GM21576 (cell line): ENCODE measurements around the gene MAPK10.
"Not testable (repeated sequence)": the region's sequence is repeated elsewhere in the genome, so short reads cannot be mapped to it uniquely, and the experiment has no call there.

Experiments used
- ATAC-seq: cut with Tn5 transposase; IDR thresholded peaks from one replicate; pipeline ENCODE4 v1.9.1; 2021; ENCODE audit warnings: mild to moderate bottlenecking, moderate library complexity; ENCODE audit not compliant: unreplicated experiment

The MAPK10 gene

DNA sequence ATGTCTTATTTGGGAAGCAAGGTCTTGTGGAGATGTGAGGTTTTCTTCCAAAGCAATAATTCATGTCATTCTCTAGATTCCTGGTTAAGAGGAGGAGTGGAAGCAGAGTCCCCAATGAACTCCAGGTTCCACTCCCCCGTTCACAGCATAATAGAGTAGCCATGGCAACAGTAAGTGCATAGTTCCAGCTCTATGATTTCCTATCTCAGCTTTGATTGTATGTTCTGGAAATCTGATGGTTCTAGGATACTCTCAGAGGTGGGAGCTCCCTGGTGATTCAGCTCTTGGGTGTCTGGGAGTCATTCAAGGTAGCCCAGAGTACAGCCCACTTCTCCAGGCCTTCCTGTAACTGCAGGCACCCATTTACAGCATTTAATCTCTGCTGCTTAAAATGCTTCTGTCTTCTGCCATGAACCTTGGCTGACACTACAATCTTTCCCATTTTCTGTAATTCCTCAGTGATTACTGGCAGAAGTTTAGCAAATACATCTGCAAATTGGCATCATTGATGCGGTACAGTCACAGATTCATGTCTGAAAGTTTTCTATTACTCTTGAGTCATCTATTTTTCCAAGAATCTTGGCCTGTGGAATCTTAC lies 242.0 kb downstream of the MAPK10 start:
- no peak for ATAC-seq

GRCh38 chr4:86114563-86114962 lies 245.3 kb downstream of the MAPK10 start:
- ATAC-seq: no peak

- no peak for ATAC-seq
Observed at GRCh38 chr4:86108834-86109233, 251.0 kb downstream of the MAPK10 start.

- no peak for ATAC-seq
Observed at GRCh38 chr4:86108137-86108536, 251.7 kb downstream of the MAPK10 start.

- ATAC-seq: no peak
Observed at GRCh38 chr4:86107112-86107511, 252.7 kb downstream of the MAPK10 start.

- ATAC-seq: no peak
Observed at GRCh38 chr4:86106475-86106874, 253.4 kb downstream of the MAPK10 start.

GRCh38 chr4:86101841-86102240 lies 258.0 kb downstream of the MAPK10 start:
- ATAC-seq: no peak

DNA sequence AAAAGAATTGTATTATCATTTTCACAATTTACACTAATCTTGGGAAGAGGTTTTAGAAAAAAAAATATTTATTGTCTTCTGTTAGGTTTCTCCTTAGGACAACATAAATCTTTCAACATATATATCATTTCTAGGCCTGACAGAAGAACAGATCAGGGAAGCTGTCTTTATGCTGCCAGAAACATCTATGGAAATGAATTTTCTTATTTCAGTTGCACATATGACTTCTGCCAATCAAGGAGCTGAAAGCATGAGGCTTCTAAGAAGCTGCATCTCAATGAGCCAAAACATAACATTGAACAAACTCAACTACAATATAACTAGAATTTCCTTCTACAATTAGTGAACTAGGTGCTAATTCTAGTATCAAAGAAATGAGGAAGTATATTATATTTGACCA lies 258.4 kb downstream of the MAPK10 start:
- ATAC-seq: no peak

- ATAC-seq: no peak
Observed at GRCh38 chr4:86100539-86101215, 259.2 kb downstream of the MAPK10 start.

GRCh38 chr4:86099348-86099747 lies 260.5 kb downstream of the MAPK10 start:
- ATAC-seq: no peak

DNA sequence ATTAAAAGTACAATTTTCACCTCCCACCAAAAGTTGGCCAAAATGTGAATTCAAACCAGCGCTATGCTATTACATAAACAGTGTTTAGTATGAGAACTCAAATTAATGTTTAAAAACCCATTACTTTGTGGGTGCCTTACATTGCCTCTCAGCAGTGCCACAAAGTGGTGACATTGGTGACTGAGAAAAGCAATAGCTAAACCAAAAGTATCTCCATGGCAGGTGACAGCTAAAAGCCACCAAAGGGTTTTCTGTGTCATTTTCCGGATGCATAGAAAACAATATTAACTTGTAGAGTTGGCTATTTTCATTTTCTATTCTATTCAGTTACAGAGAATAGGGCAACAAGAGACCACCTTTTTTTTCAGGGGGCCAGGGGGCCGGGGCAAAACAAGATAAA lies 261.2 kb downstream of the MAPK10 start:
- no peak for ATAC-seq

DNA sequence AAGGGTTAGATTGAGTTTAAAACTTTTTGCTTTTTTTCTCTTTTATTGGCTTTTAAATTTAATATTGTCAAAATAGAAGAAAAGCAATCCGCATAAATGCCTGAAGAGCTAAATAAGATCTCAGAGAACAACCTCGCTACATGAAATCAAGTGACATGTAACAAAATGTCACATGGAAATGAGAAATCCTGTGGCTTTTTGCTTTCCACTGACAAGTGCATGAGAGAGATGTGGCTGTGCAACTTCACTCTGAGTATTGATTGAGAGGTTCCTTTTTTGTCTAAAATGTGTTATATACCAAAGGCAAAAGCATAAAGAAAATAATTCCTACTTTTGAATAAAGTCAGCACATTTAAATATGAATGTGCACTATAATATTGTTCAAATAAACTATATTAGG lies 263.5 kb downstream of the MAPK10 start:
- ATAC-seq: no peak

GRCh38 chr4:86092684-86093083 lies 267.2 kb downstream of the MAPK10 start:
- no peak for ATAC-seq

DNA sequence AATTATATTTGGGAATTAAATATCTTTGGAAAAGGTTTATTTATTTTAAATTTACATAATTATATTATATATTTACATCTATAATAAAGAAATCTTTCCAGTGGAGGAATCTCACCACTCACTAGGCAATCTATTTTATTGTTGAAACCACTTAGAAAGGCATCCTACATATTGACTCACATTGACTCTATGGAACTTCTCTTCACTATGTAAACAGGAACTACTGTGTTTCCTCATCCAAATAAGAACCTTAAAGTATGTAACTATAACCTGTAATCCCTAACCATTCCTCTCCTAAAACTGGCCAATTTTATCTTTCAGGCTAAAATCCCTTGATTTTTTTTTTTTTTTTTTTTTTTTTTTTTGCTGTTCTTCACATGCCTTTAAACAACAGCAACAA lies 268.7 kb downstream of the MAPK10 start:
- no peak for ATAC-seq

GRCh38 chr4:86089781-86090323 lies 270.0 kb downstream of the MAPK10 start:
- no peak for ATAC-seq

DNA sequence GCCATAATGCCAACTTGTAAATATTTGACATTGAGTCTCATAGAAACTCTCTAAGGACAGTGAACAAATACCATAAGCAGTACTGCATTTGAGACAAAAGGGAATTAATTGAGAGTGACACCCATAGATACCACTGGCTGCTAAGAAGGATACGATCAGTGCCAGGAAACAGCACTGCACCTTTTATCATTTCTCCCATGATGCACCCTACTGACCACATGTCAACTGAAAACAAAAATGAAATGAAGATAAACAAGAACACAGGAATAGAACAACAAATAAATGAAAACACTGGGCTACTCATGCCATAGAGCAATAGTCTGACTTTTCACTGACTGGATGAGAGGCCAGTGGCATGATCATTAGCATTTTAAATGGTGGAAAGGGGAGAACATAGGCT lies 270.8 kb downstream of the MAPK10 start:
- ATAC-seq: no peak

GRCh38 chr4:86075796-86076195 lies 284.1 kb downstream of the MAPK10 start:
- not testable (repeated sequence) for ATAC-seq

- no peak for ATAC-seq
Observed at GRCh38 chr4:86060341-86060740, 299.5 kb downstream of the MAPK10 start.

DNA sequence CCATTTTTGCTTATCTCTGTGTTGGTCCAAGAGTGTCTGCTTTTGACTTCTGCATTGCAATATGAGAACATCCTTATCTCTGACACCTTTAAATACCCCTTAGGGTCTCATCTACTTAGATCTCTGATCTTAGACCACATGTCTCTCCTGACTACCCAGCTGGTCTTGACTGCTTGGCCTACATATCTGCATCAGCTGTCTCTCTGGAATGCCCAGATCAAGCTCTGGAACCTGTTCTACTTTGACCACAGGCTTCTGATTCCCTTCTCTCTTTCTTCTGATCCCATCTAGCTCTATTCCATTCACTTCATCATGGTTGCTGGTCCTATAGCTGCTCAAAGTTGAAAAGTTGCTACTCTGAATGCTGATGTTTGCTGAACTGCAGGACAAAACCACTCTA lies 301.2 kb downstream of the MAPK10 start:
- no peak for ATAC-seq

DNA sequence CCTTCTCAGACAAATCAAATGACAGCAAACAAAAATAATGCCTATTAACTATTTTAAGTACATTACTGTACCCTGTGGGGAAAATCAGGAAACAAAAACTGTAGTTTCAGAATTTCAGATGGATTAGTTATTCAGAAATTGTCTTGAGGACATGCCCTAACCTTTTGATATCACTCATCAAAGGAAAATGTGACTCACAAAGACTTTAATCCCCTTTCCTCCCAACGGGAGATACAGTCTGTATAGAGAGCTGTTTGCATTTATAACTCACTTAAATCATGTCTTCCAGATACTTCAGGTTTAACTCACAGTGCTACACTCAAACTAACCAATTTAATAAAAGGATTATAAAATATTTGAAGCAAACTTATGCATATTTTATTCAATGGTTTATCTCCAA lies 304.0 kb downstream of the MAPK10 start:
- ATAC-seq: no peak

- no peak for ATAC-seq
Observed at GRCh38 chr4:86054286-86055032, 305.4 kb downstream of the MAPK10 start.

- no peak for ATAC-seq
Observed at GRCh38 chr4:86050496-86050895, 309.4 kb downstream of the MAPK10 start.
